Left lung (tissue), 10 donors: ENCODE results near the gene COL25A1. TPM values are rescaled to one million over a fixed set of nuclear protein-coding genes. Genes with fewer than 3 reads are reported as not detected.

Source experiments
- ATAC-seq: fragments of 200-7000 bp; cut with Tn5 transposase; one replicate; pipeline ENCODE4 v1.9.1; 2020; ENCODE audit warnings: moderate library complexity
- DNase-seq, 4 donors: peaks; one replicate each; pipeline ENCODE4 v3.0.0-alpha.2; 2013 to 2020
- H3K27ac ChIP-seq, 2 donors: fragments of 200-600 bp; sonication (generic) in 1 of 2; one replicate each; pipeline versions ENCODE4 v1.5.0 to v1.8.0; 2020 to 2021
- H3K27me3 ChIP-seq, 2 donors: fragments of 200-600 bp; sonication (generic) in 1 of 2; one replicate each; pipeline versions ENCODE4 v1.5.0 to v1.8.0; 2020 to 2021
- H3K36me3 ChIP-seq, 2 donors: fragments of 200-600 bp; sonication (generic) in 1 of 2; one replicate each; pipeline versions ENCODE4 v1.5.0 to v1.8.0; 2020 to 2021
- H3K4me1 ChIP-seq, 2 donors: fragments of 200-600 bp; one replicate each; pipeline ENCODE4 v1.8.0; 2021
- H3K4me3 ChIP-seq, 2 donors: fragments of 200-600 bp; sonication (generic) in 1 of 2; one replicate each; pipeline versions ENCODE4 v1.5.0 to v1.8.0; 2020 to 2021; ENCODE audit warnings: mild to moderate bottlenecking in 1 of 2
- H3K9me3 ChIP-seq, 2 donors: fragments of 200-600 bp; sonication (generic) in 1 of 2; one replicate each; pipeline versions ENCODE4 v1.5.0 to v1.8.0; 2020 to 2021
- CTCF ChIP-seq, 2 donors: fragments of 200-600 bp; sonication (generic) in 1 of 2; IDR thresholded peaks; one replicate each; pipeline versions ENCODE4 v1.5.0 to v1.8.0; 2021; ENCODE audit warnings: antibody characterized with exemption in 2 of 2
- intact Hi-C, 2 donors: fragments of 100-400 bp; cut with DNase I; formaldehyde crosslinking; loops; one replicate each; pipeline versions ENCODE4 v1.11.2 to v1.14.2; 2022
- polyA plus RNA-seq, 6 donors: library from polyadenylated mRNA; unstranded; fragments of 120-200 nt; gene quantifications; one replicate each; pipeline ENCODE4 v1.2.1, GENCODE V29; 2013; ENCODE audit not compliant: insufficient read length in 6 of 6
- total RNA-seq, 2 donors: library from RNA; stranded (reverse); fragmentation: NEBNext Ultra II Directional; extraction: Animal tissue kit (Norgen Biotek cat#: 25700); gene quantifications; one replicate each; pipeline ENCODE4 v1.2.1, GENCODE V29; 2021
- donor health status: DM: no; HTN: yes; CAD: no.
- donor health status: DM: no; HTN: no; CAD: no.

Gene COL25A1
- total and polyA plus RNA-seq, 8 donors = 0.13 to 1.8 (median 1.4) TPM

GRCh38 chr4:109191216-109191615 is 111.2 kb downstream of the COL25A1 start:
- Histone ChIP-seq H3K4me1 (no peaks in the 10 kb centered on the region), H3K9me3 (no peaks in the 10 kb centered on the region), H3K36me3 (no peaks in the 10 kb centered on the region), H3K4me3 (no peak overlapping the region), H3K27ac (no peak overlapping the region), H3K27me3 (no peaks in the 10 kb centered on the region)
- intact Hi-C loops = no loop called here
- TF ChIP-seq CTCF (IDR thresholded peaks at IDR 0.05) = no peak
- ATAC-seq (no peak), DNase-seq (no peak)

- ATAC-seq = no peak
- no peak for DNase-seq
- Histone ChIP-seq H3K27me3 (no peaks in the 10 kb centered on the region), H3K36me3 (no peaks in the 10 kb centered on the region), H3K4me3 (no peak overlapping the region), H3K9me3 (no peaks in the 10 kb centered on the region), H3K27ac (no peak overlapping the region), H3K4me1 (no peaks in the 10 kb centered on the region)
- intact Hi-C loops = no loop called here
- no peak for TF ChIP-seq CTCF (IDR thresholded peaks at IDR 0.05)
Measured at GRCh38 chr4:109186458-109186945, 116.0 kb downstream of the COL25A1 start.

GRCh38 chr4:109185951-109186350 is 116.5 kb downstream of the COL25A1 start:
- H3K36me3 ChIP-seq = no peaks in the 10 kb centered on the region
- H3K4me3 ChIP-seq = no peak overlapping the region
- no peak overlapping the region for H3K27ac ChIP-seq
- DNase-seq (no peak), ATAC-seq (no peak)
- no peaks in the 10 kb centered on the region for H3K4me1 ChIP-seq
- H3K9me3 ChIP-seq = no peaks in the 10 kb centered on the region
- no peak for TF ChIP-seq CTCF (IDR thresholded peaks at IDR 0.05)
- H3K27me3 ChIP-seq = no peaks in the 10 kb centered on the region
- intact Hi-C loops = no loop called here

- no peak for TF ChIP-seq CTCF (IDR thresholded peaks at IDR 0.05)
- intact Hi-C loops = no loop called here
- Histone ChIP-seq H3K27me3 (no peaks in the 10 kb centered on the region), H3K4me3 (no peak overlapping the region), H3K36me3 (no peaks in the 10 kb centered on the region), H3K4me1 (no peaks in the 10 kb centered on the region), H3K9me3 (no peaks in the 10 kb centered on the region), H3K27ac (no peak overlapping the region)
- no peak for DNase-seq
- ATAC-seq = no peak
Measured at GRCh38 chr4:109185548-109185947, 116.9 kb downstream of the COL25A1 start.

GRCh38 chr4:109184491-109184961 is 117.9 kb downstream of the COL25A1 start:
- peak; percentile 54 for ATAC-seq
- peak overlapping the region in 1 of 2 donors; percentile 0 for H3K27ac ChIP-seq
- DNase-seq = peak in 2 of 4 donors; percentile 26 to 40
- H3K9me3 ChIP-seq = no peaks in the 10 kb centered on the region
- no peaks in the 10 kb centered on the region for H3K4me1 ChIP-seq
- intact Hi-C loops = no loop called here
- TF ChIP-seq CTCF (IDR thresholded peaks at IDR 0.05) = no peak
- no peaks in the 10 kb centered on the region for H3K27me3 ChIP-seq
- no peaks in the 10 kb centered on the region for H3K36me3 ChIP-seq
- no peak overlapping the region for H3K4me3 ChIP-seq
